ENCODE data around the gene VIL1.

The VIL1 gene

DNA sequence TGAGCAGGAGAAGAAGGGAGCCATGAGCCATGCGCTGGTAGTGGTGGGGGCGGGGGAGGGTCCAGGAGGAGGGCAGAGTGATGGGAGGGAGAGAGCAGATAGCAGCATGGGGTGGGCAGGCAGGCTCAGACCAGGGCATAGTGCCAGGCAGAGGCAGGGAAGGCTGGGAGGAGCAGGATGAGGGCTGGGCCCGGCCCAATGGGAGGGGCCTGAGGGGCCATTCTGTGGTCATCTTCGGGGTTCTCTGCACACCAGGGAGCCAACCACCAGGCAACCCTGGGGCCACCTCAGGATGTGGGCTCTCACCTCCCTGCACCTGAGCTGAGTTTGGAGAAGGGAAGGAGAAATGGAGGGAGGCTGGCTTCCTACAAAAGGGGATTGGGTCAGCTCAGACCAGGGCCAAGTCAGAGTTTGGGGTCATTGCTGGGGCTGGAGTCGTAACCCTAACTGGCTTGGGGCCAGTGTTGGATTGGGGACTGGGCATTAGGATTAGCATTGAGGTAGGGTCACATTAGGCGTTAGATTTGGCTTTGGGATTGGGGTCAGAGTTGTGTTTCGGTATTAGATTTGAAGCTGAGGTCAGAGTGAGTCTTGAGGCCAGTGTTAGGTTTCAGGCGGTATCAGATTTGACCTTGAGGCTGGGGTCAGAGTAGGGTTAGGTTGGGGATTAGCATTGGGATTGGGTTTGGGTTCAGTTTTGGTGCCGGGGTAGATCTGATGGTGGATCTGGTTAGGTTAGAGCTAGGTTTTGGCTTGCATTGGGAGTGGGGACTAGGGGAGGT, 11.2 kb downstream of the VIL1 start:
- intact Hi-C loops (cut with DNase I; ENCODE audit: low total_unique reads), result no loop called here
- H3K4me3 ChIP-seq, result no peak overlapping the region
- peaks cover 0 to 4% of the 10 kb centered on the region in 2 donors for H3K27me3 ChIP-seq
- DNase-seq, result peak in 1 of 2 donors; percentile 35
- no peaks in the 10 kb centered on the region for H3K9me3 ChIP-seq
- no peaks in the 10 kb centered on the region for H3K36me3 ChIP-seq
- no peak overlapping the region for H3K27ac ChIP-seq
- no peak for TF ChIP-seq CTCF (IDR thresholded peaks at IDR 0.05)
- H3K4me1 ChIP-seq, result no peaks in the 10 kb centered on the region

- intact Hi-C loops (cut with DNase I; ENCODE audit: low total_unique reads), result no loop called here
- no peaks in the 10 kb centered on the region for H3K36me3 ChIP-seq
- H3K27ac ChIP-seq, result no peak overlapping the region
- H3K27me3 ChIP-seq, result peaks cover 0 to 4% of the 10 kb centered on the region in 2 donors
- H3K4me1 ChIP-seq, result no peaks in the 10 kb centered on the region
- H3K4me3 ChIP-seq, result no peak overlapping the region
- DNase-seq, result peak in 1 of 2 donors; percentile 49
- TF ChIP-seq CTCF (IDR thresholded peaks at IDR 0.05), result no peak
- H3K9me3 ChIP-seq, result no peaks in the 10 kb centered on the region
Measured at GRCh38 chr2:218430721-218431120, 11.8 kb downstream of the VIL1 start.

DNA sequence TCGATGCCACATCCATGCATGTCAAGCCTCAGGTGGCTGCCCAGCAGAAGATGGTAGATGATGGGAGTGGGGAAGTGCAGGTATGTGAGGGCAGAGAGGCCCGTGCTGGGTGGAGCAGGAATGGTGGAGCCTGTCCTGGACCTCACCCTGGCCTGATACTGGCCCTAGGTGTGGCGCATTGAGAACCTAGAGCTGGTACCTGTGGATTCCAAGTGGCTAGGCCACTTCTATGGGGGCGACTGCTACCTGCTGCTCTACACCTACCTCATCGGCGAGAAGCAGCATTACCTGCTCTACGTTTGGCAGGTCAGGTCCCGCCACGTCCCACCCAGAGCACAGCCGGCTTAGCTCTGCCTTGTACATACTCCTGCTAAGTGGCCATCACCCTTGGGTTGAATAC, 13.0 kb downstream of the VIL1 start:
- H3K4me1 ChIP-seq, result no peaks in the 10 kb centered on the region
- TF ChIP-seq CTCF (IDR thresholded peaks at IDR 0.05), result no peak
- H3K27ac ChIP-seq, result no peak overlapping the region
- no peaks in the 10 kb centered on the region for H3K36me3 ChIP-seq
- intact Hi-C loops (cut with DNase I; ENCODE audit: low total_unique reads), result no loop called here
- H3K9me3 ChIP-seq, result no peaks in the 10 kb centered on the region
- H3K4me3 ChIP-seq, result no peak overlapping the region
- DNase-seq, result peak in 1 of 2 donors; percentile 20
- peaks cover 0 to 4% of the 10 kb centered on the region in 2 donors for H3K27me3 ChIP-seq

GRCh38 chr2:218432676-218433365, 13.9 kb downstream of the VIL1 start:
- Histone ChIP-seq H3K4me1 (no peaks in the 10 kb centered on the region), H3K27ac (no peak overlapping the region), H3K4me3 (no peak overlapping the region), H3K27me3 (peaks cover 0 to 4% of the 10 kb centered on the region in 2 donors), H3K36me3 (no peaks in the 10 kb centered on the region), H3K9me3 (no peaks in the 10 kb centered on the region)
- peak in 1 of 2 donors; percentile 38 for DNase-seq
- intact Hi-C loops (cut with DNase I; ENCODE audit: low total_unique reads), result no loop called here
- no peak for TF ChIP-seq CTCF (IDR thresholded peaks at IDR 0.05)

DNA sequence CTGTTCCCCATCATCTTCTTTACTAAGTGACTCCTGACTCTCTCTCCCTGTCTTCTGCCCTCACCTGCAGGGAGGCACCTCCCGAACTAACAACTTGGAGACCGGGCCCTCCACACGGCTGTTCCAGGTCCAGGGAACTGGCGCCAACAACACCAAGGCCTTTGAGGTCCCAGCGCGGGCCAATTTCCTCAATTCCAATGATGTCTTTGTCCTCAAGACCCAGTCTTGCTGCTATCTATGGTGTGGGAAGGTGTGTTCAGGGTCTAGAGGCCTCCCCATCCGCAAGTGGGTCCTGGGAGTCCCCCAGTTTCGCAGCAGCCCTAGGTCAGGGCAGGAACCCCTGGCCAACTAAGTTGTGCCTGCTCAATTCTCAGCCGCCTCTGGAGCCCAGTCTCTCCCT, 15.5 kb downstream of the VIL1 start:
- Histone ChIP-seq H3K36me3 (no peaks in the 10 kb centered on the region), H3K27ac (no peak overlapping the region), H3K9me3 (no peaks in the 10 kb centered on the region), H3K4me3 (no peak overlapping the region), H3K4me1 (no peaks in the 10 kb centered on the region), H3K27me3 (peaks cover 0 to under 1% of the 10 kb centered on the region in 2 donors)
- no peak for TF ChIP-seq CTCF (IDR thresholded peaks at IDR 0.05)
- intact Hi-C loops (cut with DNase I; ENCODE audit: low total_unique reads), result no loop called here
- peak in 1 of 2 donors; percentile 42 for DNase-seq
